A549 (cell line): Measurements from ENCODE around the gene DDX11. TPM values are rescaled to one million over a fixed set of nuclear protein-coding genes. Genes with fewer than 3 reads are reported as not detected.
"Not testable (repeated sequence)": the region's sequence is repeated elsewhere in the genome, so short reads cannot be mapped to it uniquely, and the experiment has no call there.

ENCODE experiments used
- ATAC-seq, 2 experiments: fragments of 200-7000 bp in 1 of 2; fragments of >200 bp in 1 of 2; cut with Nextera tagmentation in 1 of 2; cut with Tn5 transposase in 1 of 2; 3 replicates each; pipeline versions ENCODE4 v1.8.0 to v1.9.1; 2018 to 2020; ENCODE audit warnings: mild to moderate bottlenecking in 1 of 2, moderate library complexity in 1 of 2
- CTCF ChIA-PET: fragments of 300-600 bp; sonication (Branson Sonifier 250); formaldehyde crosslinking; extraction: SDS; loops from one replicate; lab custom pipeline; 2021; ENCODE audit warnings: antibody characterized with exemption, inconsistent platforms; lab: Yijun Ruan, JAX
- POLR2A ChIA-PET: fragments of 350-600 bp; formaldehyde crosslinking; extraction: SDS; loops from one replicate; lab custom pipeline; 2021; ENCODE audit warnings: antibody characterized with exemption, inconsistent platforms; lab: Yijun Ruan, JAX
- DNase-seq, 2 experiments: peaks; one replicate each; pipeline versions ENCODE4 v3.0.0 to v3.0.0-alpha.2; 2011 to 2016; ENCODE audit warnings: low read depth in 1 of 2, low spot score in 1 of 2
- FAIRE-seq: peaks from 2 replicates; lab custom pipeline; 2011; peaks lifted over from hg19 to GRCh38; lab: Jason Lieb, UNC
- H3K27ac ChIP-seq, 2 experiments: fragments of >200 bp; sonication (Bioruptor Twin); formaldehyde crosslinking; 3 replicates each; pipeline ENCODE4 v1.5.1; 2016 to 2017
- H3K4me1 ChIP-seq: fragments of >200 bp; sonication (Bioruptor Twin); formaldehyde crosslinking; 3 replicates; pipeline ENCODE4 v1.6.1; 2016
- H3K4me2 ChIP-seq: fragments of >200 bp; sonication (Bioruptor Twin); formaldehyde crosslinking; 3 replicates; pipeline ENCODE4 v1.6.1; 2016
- H3K4me3 ChIP-seq: fragments of >200 bp; sonication (Bioruptor Twin); formaldehyde crosslinking; 3 replicates; pipeline ENCODE4 v1.5.1; 2016
- H3K9me3 ChIP-seq: fragments of >200 bp; sonication (Bioruptor Twin); formaldehyde crosslinking; 3 replicates; pipeline ENCODE4 v1.6.1; 2016
- CHD2 ChIP-seq: fragments of 150-350 bp; IDR thresholded peaks from 2 replicates; pipeline ENCODE4 v1.6.1; 2014; ENCODE audit warnings: low read length; ENCODE audit not compliant: partially characterized antibody
- CHD4 ChIP-seq: fragments of 200-600 bp; sonication (generic); IDR thresholded peaks from 2 replicates; pipeline ENCODE4 v1.6.1; 2016; ENCODE audit warnings: antibody characterized with exemption, mild to moderate bottlenecking, borderline replicate concordance
- CTCF ChIP-seq: fragments of >200 bp; sonication (Bioruptor Twin); formaldehyde crosslinking; IDR thresholded peaks from 3 replicates; pipeline ENCODE4 v1.5.1; 2016
- EP300 ChIP-seq, 2 experiments: fragments of >200 bp; sonication (Bioruptor Twin); formaldehyde crosslinking; IDR thresholded peaks; 2 replicates in 1 of 2; 3 replicates in 1 of 2; pipeline ENCODE4 v1.6.1; 2016 to 2017
- FOXS1 ChIP-seq: fragments of 250-450 bp; sonication (Bioruptor Pico); IDR thresholded peaks from 2 replicates; pipeline ENCODE4 v1.5.0; 2020; ENCODE audit warnings: mild to moderate bottlenecking, moderate library complexity
- JUNB ChIP-seq: fragments of >200 bp; sonication (Bioruptor Twin); formaldehyde crosslinking; IDR thresholded peaks from 2 replicates; pipeline ENCODE4 v1.6.1; 2016
- KDM1A ChIP-seq: fragments of 200-600 bp; sonication (generic); IDR thresholded peaks from 2 replicates; pipeline ENCODE4 v1.6.1; 2016; ENCODE audit warnings: low read depth, mild to moderate bottlenecking
- KDM5A ChIP-seq: fragments of 200-600 bp; sonication (generic); IDR thresholded peaks from 2 replicates; pipeline ENCODE4 v1.6.1; 2016; ENCODE audit warnings: antibody characterized with exemption, mild to moderate bottlenecking
- MAZ ChIP-seq: fragments of 150-350 bp; IDR thresholded peaks from 2 replicates; pipeline ENCODE4 v1.6.1; 2014; ENCODE audit warnings: antibody characterized with exemption, low read depth, low read length, borderline replicate concordance
- REST ChIP-seq: fragments of 200-600 bp; sonication (generic); IDR thresholded peaks from 2 replicates; pipeline ENCODE4 v1.6.1; 2016; ENCODE audit warnings: antibody characterized with exemption, mild to moderate bottlenecking, moderate library complexity
- WGBS: methylation state at CpG from one replicate; pipeline ENCODE4 v1.1.6; 2017; ENCODE audit errors: missing lambda C conversion rate; 5-methylcytosine and 5-hydroxymethylcytosine counted together
- polyA plus RNA-seq, 4 experiments: library from polyadenylated mRNA; depleted of rRNA in 3 of 4; stranded (reverse); fragments of >200 nt; fragmentation: RNase III in 1 of 4; extraction: RNeasy Plus Mini Kit Qiagen cat#74134 plus additional on column Dnase treatment in 1 of 4; gene quantifications; 2 replicates in 3 of 4; 3 replicates in 1 of 4; pipeline ENCODE4 v1.2.3, GENCODE V29; 2011 to 2017

DDX11 gene
- polyA plus RNA-seq, 2 of the 4 experiments (the other 2 are of a cell fraction) = 36.7 to 69.2 TPM

GRCh38 chr12:31089072-31089471 lies 15.4 kb downstream of the DDX11 start:
- ChIA-PET POLR2A (no interaction called here), CTCF (no interaction called here)
- Histone ChIP-seq H3K4me1 (no peaks in the 10 kb centered on the region), H3K9me3 (no peaks in the 10 kb centered on the region), H3K4me3 (no peak overlapping the region), H3K27ac (no peak overlapping the region), H3K4me2 (no peak overlapping the region)
- DNase-seq (no peak), ATAC-seq (no peak), FAIRE-seq (no peak)
- 89% methylated on average over 12 of the region's 12 CpGs for WGBS
- no peak for TF ChIP-seq MAZ
- TF ChIP-seq KDM1A = no peak
- no peak for TF ChIP-seq KDM5A
- TF ChIP-seq FOXS1 = no peak
- no peak for TF ChIP-seq CHD2
- TF ChIP-seq REST = no peak
- TF ChIP-seq CHD4 = no peak
- no peak for TF ChIP-seq EP300 (IDR thresholded peaks at IDR 0.05)
- TF ChIP-seq JUNB = no peak
- no peak for TF ChIP-seq CTCF

- H3K27ac ChIP-seq, H3K4me1 ChIP-seq, FAIRE-seq, H3K9me3 ChIP-seq, DNase-seq, H3K4me3 ChIP-seq, POLR2A ChIA-PET, ATAC-seq, H3K4me2 ChIP-seq, CTCF ChIA-PET: not testable (repeated sequence)
- 97% methylated on average over 16 of the region's 19 CpGs for WGBS
These were observed 18.0 kb downstream of the DDX11 start for GRCh38 chr12:31091629-31092028.

- POLR2A ChIA-PET, H3K4me2 ChIP-seq, ATAC-seq, H3K9me3 ChIP-seq, FAIRE-seq, CTCF ChIA-PET, H3K27ac ChIP-seq, DNase-seq, H3K4me3 ChIP-seq, H3K4me1 ChIP-seq: not testable (repeated sequence)
- no CpG with 5 or more reads among the region's 8 CpGs for WGBS
These were observed 19.1 kb downstream of the DDX11 start for GRCh38 chr12:31092718-31093117.

GRCh38 chr12:31095080-31095860 lies 21.6 kb downstream of the DDX11 start:
- H3K4me2 ChIP-seq, H3K27ac ChIP-seq, POLR2A ChIA-PET, H3K4me3 ChIP-seq, H3K4me1 ChIP-seq, ATAC-seq, FAIRE-seq, DNase-seq, H3K9me3 ChIP-seq: not testable (repeated sequence)
- WGBS = 93% methylated on average over 21 of the region's 21 CpGs
- CTCF ChIA-PET = interaction anchor here (0.6 kb wide), 1 partner anchor 278 kb away, joined by 3 read pairs; no protein-coding TSS in a partner anchor

- H3K9me3 ChIP-seq, DNase-seq, H3K4me3 ChIP-seq, CTCF ChIA-PET, H3K4me2 ChIP-seq, H3K4me1 ChIP-seq, ATAC-seq, POLR2A ChIA-PET, FAIRE-seq, H3K27ac ChIP-seq: not testable (repeated sequence)
- WGBS = 95% methylated on average over 16 of the region's 19 CpGs
These were observed 22.8 kb downstream of the DDX11 start for GRCh38 chr12:31096251-31097065.

- H3K4me3 ChIP-seq, POLR2A ChIA-PET, ATAC-seq, H3K4me1 ChIP-seq, H3K27ac ChIP-seq, CTCF ChIA-PET, H3K4me2 ChIP-seq, DNase-seq, FAIRE-seq, H3K9me3 ChIP-seq: not testable (repeated sequence)
- WGBS = 84% methylated on average over 4 of the region's 8 CpGs
These were observed 24.2 kb downstream of the DDX11 start for GRCh38 chr12:31097819-31098218.

- CTCF ChIA-PET, H3K4me2 ChIP-seq, H3K4me1 ChIP-seq, H3K9me3 ChIP-seq, H3K4me3 ChIP-seq, H3K27ac ChIP-seq, FAIRE-seq, POLR2A ChIA-PET, DNase-seq, ATAC-seq: not testable (repeated sequence)
- 91% methylated on average over 5 of the region's 5 CpGs for WGBS
These were observed 24.7 kb downstream of the DDX11 start for GRCh38 chr12:31098363-31098762.
